Liver (tissue), 2 donors: ENCODE measurements around the gene ETV3L.

ENCODE experiments used
- YY1 ChIP-seq: IDR thresholded peaks from 2 replicates; pipeline ENCODE4 v1.6.1; 2016; ENCODE audit warnings: antibody characterized with exemption, mild to moderate bottlenecking
- TF ChIP-seq, protein P1 (sequence below): IDR thresholded peaks from 2 replicates; pipeline ENCODE4 v1.6.1; 2016; ENCODE audit warnings: antibody characterized with exemption, mild to moderate bottlenecking
- TF ChIP-seq, protein P2 (sequence below): fragments of 150-350 bp; IDR thresholded peaks from 2 replicates; pipeline ENCODE4 v1.5.1; 2017; ENCODE audit warnings: improper control_type of control experiment, low read depth, low read length; ENCODE audit not compliant: missing input control
- donor health status: healthy.

GRCh38 chr1:157105298-157105987 is 5.8 kb upstream of the ETV3L start:
- TF ChIP-seq, protein P1, sequence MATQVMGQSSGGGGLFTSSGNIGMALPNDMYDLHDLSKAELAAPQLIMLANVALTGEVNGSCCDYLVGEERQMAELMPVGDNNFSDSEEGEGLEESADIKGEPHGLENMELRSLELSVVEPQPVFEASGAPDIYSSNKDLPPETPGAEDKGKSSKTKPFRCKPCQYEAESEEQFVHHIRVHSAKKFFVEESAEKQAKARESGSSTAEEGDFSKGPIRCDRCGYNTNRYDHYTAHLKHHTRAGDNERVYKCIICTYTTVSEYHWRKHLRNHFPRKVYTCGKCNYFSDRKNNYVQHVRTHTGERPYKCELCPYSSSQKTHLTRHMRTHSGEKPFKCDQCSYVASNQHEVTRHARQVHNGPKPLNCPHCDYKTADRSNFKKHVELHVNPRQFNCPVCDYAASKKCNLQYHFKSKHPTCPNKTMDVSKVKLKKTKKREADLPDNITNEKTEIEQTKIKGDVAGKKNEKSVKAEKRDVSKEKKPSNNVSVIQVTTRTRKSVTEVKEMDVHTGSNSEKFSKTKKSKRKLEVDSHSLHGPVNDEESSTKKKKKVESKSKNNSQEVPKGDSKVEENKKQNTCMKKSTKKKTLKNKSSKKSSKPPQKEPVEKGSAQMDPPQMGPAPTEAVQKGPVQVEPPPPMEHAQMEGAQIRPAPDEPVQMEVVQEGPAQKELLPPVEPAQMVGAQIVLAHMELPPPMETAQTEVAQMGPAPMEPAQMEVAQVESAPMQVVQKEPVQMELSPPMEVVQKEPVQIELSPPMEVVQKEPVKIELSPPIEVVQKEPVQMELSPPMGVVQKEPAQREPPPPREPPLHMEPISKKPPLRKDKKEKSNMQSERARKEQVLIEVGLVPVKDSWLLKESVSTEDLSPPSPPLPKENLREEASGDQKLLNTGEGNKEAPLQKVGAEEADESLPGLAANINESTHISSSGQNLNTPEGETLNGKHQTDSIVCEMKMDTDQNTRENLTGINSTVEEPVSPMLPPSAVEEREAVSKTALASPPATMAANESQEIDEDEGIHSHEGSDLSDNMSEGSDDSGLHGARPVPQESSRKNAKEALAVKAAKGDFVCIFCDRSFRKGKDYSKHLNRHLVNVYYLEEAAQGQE, result no peak
- no peak for TF ChIP-seq YY1
- TF ChIP-seq, protein P2, sequence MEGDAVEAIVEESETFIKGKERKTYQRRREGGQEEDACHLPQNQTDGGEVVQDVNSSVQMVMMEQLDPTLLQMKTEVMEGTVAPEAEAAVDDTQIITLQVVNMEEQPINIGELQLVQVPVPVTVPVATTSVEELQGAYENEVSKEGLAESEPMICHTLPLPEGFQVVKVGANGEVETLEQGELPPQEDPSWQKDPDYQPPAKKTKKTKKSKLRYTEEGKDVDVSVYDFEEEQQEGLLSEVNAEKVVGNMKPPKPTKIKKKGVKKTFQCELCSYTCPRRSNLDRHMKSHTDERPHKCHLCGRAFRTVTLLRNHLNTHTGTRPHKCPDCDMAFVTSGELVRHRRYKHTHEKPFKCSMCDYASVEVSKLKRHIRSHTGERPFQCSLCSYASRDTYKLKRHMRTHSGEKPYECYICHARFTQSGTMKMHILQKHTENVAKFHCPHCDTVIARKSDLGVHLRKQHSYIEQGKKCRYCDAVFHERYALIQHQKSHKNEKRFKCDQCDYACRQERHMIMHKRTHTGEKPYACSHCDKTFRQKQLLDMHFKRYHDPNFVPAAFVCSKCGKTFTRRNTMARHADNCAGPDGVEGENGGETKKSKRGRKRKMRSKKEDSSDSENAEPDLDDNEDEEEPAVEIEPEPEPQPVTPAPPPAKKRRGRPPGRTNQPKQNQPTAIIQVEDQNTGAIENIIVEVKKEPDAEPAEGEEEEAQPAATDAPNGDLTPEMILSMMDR, result no peak
